ENCODE measurements around the gene SHC2. TPM values are rescaled to one million over a fixed set of nuclear protein-coding genes. Genes with fewer than 3 reads are reported as not detected.
A peak's percentile ranks its signal among the peaks of the same experiment; 100 is the strongest.
"Not testable (repeated sequence)": the region's sequence is repeated elsewhere in the genome, so short reads cannot be mapped to it uniquely, and the experiment has no call there.

Gene SHC2
- polyA plus RNA-seq, 1 donor from 2014 or later: not detected

DNA sequence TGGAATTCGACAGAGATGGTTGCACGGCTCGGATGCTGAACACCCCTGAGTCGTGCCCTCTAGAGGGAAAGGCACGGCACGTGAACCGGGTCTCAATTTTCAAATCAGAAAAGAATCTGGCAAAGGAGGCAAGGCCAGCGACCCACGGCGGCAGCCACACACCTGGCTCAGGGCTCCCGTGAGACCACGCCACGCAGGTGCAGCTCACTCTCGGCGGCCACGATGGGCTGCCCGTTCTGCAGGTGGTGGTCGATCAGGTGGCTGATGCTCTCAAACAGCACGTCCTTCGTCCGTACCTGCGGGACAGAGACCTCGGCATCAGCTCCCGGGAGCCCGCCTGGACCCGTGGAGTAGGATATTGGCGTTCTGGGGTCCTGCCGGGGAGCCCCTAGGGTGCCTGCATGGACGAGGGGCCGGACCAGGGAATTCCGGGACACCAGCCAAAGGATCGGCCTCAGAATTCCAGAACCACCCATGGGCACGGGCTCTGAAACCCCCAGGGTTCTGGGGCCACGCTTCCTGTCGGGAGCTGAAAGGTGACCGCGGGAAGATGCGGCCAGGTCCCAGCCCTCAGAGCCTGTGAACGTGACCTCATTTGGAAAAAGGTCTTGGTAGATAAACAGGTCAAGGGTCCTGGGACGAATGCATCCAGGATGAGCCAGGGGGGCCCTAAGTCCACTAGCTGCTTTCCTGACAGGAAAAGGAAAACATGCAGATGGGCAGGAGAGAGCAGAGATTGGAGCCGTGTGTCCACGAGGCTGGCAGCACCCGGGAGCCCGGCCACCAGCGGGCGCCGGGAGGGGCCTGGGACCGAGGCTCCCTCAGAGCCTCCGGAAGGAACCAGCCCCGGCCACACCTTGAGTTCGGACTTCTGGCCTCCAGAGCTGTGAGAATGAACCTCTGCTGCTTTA, 41.8 kb downstream of the SHC2 start:
- H3K9me3 Mint-ChIP-seq: no peaks in the 10 kb centered on the region
- peaks cover 1% of the 10 kb centered on the region for H3K27me3 Mint-ChIP-seq
- H3K4me3 Mint-ChIP-seq: no peak overlapping the region
- no peak overlapping the region for H3K27ac Mint-ChIP-seq
- no peaks in the 10 kb centered on the region for H3K36me3 Mint-ChIP-seq
- no peaks in the 10 kb centered on the region for H3K4me1 Mint-ChIP-seq

- Mint-ChIP-seq H3K36me3 (no peaks in the 10 kb centered on the region), H3K4me1 (no peaks in the 10 kb centered on the region), H3K9me3 (no peaks in the 10 kb centered on the region), H3K27me3 (peaks cover under 1% of the 10 kb centered on the region), H3K27ac (no peak overlapping the region), H3K4me3 (no peak overlapping the region)
Observed at GRCh38 chr19:416416-416815, 44.4 kb downstream of the SHC2 start.

DNA sequence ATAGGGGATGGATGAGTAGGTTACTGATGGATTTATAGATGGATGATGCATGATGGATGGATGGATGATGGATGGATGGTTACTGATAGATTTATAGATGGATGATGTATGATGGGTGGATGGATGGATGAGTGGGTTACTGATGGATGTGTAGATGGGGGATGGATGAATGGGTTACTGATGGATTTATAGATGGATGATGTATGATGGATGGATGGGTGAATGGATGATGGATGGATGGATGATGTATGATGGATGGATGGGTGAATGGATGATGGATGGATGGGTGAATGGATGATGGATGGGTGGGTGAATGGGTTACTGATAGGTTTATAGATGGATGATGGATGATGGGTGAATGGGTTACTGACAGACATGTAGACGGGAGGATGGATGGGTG, 45.5 kb downstream of the SHC2 start:
- Mint-ChIP-seq H3K4me3 (no peak overlapping the region), H3K36me3 (no peaks in the 10 kb centered on the region), H3K9me3 (no peaks in the 10 kb centered on the region), H3K27me3 (peaks cover under 1% of the 10 kb centered on the region), H3K4me1 (no peaks in the 10 kb centered on the region), H3K27ac (no peak overlapping the region)

DNA sequence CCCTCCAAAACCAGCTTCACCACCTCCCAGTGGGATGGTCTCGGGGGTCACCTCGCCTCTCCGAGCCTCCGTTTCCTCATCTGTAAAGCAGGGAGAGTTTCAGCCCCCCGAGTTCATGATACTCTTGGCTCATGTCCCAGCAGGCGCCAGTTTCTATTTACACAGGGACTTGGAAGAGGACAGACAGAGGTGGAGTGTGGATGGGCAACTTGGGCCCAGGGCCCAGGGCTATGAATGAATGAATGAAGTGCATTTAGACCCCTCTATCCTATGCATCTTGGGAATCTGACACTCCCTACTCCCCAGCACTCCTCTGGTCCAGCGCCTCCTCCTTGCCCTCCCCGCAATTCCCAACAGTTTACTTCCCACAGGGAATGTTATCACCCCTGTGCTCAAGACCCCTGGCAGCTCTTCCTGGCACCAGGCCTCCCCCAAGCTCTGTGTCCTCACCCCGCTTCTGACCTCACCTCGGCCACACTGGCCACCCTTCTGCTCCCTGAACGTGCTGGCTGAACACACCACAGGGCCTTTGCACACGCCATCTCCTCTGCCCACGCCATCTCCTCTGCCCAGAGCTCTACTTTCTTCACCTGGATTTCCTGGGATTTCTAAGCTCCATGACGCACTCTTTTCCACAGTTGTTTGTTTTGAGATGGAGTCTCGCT, 46.9 kb downstream of the SHC2 start:
- H3K4me1 Mint-ChIP-seq: peaks cover 0 to 6% (median 3%) of the 10 kb centered on the region in 3 donors
- H3K27ac Mint-ChIP-seq: no peak overlapping the region
- H3K27me3 Mint-ChIP-seq: peaks cover 11% of the 10 kb centered on the region
- H3K4me3 Mint-ChIP-seq: no peak overlapping the region
- H3K36me3 Mint-ChIP-seq: peaks cover 1% of the 10 kb centered on the region
- no peaks in the 10 kb centered on the region for H3K9me3 Mint-ChIP-seq

DNA sequence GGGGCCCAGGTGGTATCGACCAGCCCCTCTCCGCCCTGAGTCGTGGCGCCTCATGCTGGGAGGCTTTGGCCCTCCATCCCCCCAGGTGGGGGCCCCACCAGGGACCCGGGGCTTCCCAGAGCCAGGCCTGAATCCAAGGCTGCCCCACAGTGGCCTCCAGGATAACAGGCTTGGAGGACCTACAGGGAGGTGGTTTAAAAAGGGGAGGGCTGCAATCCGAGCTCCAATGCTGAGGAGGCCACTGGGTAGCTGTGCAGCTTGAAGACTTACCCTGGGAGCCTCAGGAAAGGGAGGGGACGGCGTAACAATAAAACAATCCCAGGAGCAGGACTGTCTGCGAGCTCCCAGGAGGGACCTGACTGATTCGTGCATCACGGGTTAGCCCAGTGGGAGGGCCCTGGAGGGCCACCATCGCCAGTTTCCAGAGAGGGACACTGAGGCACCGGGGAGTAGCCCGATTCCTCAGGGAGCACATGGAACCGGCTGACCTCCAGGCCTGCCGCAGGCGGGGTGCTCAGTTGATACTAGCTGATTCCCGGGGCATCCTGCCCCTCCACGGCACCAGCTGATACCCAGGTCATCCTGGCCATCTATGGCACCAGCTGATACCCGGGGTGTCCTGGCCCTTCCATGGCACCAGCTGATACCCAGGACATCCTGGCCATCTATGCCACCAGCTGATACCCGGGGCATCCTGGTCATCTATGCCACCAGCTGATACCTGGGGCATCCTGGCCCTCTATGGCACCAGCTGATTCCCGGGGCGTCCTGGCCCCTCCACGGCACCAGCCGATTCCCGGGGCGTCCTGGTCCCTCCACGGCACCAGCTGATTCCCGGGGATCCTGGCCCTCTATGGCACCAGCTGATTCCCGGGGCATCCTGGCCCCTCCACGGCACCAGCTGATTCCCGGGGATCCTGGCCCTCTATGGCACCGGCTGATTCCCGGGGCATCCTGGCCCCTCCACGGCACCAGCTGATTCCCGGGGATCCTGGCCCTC, 48.2 kb downstream of the SHC2 start:
- Mint-ChIP-seq H3K27me3 (peaks cover 11% of the 10 kb centered on the region), H3K9me3 (no peaks in the 10 kb centered on the region), H3K4me1 (peaks cover 0 to 6% (median 3%) of the 10 kb centered on the region in 3 donors), H3K4me3 (no peak overlapping the region), H3K27ac (no peak overlapping the region), H3K36me3 (peaks cover 1% of the 10 kb centered on the region)

DNA sequence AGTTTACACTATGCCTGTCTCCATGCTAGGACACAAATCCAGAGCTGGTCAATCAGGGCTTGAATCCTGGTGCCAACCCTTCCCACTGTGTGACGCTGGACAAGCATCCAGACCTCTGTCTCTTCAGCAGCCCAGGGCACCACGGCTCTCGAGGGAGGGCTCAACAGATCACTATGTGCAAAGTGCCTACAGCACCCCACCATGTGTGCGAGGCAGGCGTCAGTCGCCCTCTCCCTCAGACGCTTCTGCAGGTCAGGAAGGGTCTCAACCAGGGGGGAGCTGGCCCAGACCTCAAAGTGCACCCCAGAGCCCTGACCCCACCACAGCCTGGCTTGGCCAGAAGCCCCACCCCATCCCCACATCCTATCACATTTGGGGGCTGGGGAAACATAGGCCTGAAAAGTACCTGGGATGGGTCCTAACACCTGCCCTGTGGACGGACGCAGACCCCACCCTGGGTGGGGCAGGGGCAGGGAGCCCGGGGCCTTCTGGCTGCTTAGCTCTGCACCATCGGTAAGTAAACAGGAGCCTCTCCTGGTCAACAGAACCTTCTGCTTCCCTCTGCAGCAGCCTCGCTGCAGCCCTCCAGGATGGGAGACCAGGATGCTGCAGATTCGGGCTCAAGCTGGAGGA, 49.0 kb downstream of the SHC2 start:
- peaks cover 0 to 6% (median 3%) of the 10 kb centered on the region in 3 donors for H3K4me1 Mint-ChIP-seq
- peaks cover 11% of the 10 kb centered on the region for H3K27me3 Mint-ChIP-seq
- H3K27ac Mint-ChIP-seq: no peak overlapping the region
- peaks cover 1% of the 10 kb centered on the region for H3K36me3 Mint-ChIP-seq
- no peaks in the 10 kb centered on the region for H3K9me3 Mint-ChIP-seq
- H3K4me3 Mint-ChIP-seq: peak overlapping the region in 1 of 4 donors; percentile 32

GRCh38 chr19:411121-411722, 49.6 kb downstream of the SHC2 start:
- peaks cover 11% of the 10 kb centered on the region for H3K27me3 Mint-ChIP-seq
- not testable (repeated sequence) for H3K4me1 Mint-ChIP-seq, H3K9me3 Mint-ChIP-seq, H3K27ac Mint-ChIP-seq, H3K36me3 Mint-ChIP-seq
- H3K4me3 Mint-ChIP-seq: peak overlapping the region in 1 of 4 donors; percentile 32

DNA sequence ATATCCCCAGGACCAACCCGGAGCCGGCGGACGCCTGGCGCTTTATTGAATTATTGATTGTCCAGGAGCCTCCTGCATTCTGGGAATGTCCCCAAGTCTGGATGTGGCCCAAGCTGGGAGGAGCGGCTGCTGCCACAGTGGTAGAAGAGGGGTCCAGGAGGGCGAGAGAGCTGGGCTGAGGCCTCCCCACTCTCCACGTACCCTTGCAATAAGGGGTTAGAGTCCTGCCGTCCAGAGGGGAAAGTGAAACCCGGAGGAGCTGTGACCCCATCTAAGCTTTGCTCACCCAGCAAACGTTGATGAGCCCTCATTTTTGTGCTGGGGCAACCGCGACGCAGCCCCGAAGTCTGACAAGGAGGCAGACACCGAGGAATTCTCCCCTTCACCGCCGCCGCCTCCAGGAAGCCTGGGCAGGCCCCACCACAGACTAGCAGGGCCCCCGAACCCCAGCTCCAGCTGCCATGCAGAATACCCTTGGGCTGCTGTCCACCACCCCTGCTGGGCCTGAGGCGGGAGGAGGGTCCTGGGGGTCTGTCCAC, 50.5 kb downstream of the SHC2 start:
- Mint-ChIP-seq H3K4me1 (peaks cover 0 to 6% (median 3%) of the 10 kb centered on the region in 3 donors), H3K4me3 (peak overlapping the region in 1 of 4 donors; percentile 37), H3K36me3 (peaks cover 1% of the 10 kb centered on the region), H3K9me3 (no peaks in the 10 kb centered on the region), H3K27me3 (peaks cover 16% of the 10 kb centered on the region), H3K27ac (no peak overlapping the region)

GRCh38 chr19:409516-410242, 51.2 kb downstream of the SHC2 start:
- Mint-ChIP-seq H3K27ac (no peak overlapping the region), H3K4me3 (peak overlapping the region in 3 of 4 donors; percentile 81 to 91 (median 86)), H3K4me1 (peaks cover 0 to 6% (median 3%) of the 10 kb centered on the region in 3 donors), H3K9me3 (no peaks in the 10 kb centered on the region), H3K36me3 (peaks cover 1% of the 10 kb centered on the region), H3K27me3 (peaks cover 18% of the 10 kb centered on the region)

GRCh38 chr19:408902-409515, 51.8 kb downstream of the SHC2 start, which contains the start of gene C2CD4C:
C2CD4C (minus strand) TSS chr19:409147; CDS start chr19:408361, 786 bp downstream.
- no peaks in the 10 kb centered on the region for H3K9me3 Mint-ChIP-seq
- peak within 1 kb of the TSS in 3 of 4 donors; percentile 81 to 91 (median 86) for H3K4me3 Mint-ChIP-seq
- H3K27ac Mint-ChIP-seq: no peak within 1 kb of the TSS
- peaks cover 0 to 6% (median 3%) of the 10 kb centered on the region in 3 donors for H3K4me1 Mint-ChIP-seq
- H3K27me3 Mint-ChIP-seq: peaks cover 18% of the 10 kb centered on the region
- H3K36me3 Mint-ChIP-seq: peaks cover 1% of the 10 kb centered on the region

DNA sequence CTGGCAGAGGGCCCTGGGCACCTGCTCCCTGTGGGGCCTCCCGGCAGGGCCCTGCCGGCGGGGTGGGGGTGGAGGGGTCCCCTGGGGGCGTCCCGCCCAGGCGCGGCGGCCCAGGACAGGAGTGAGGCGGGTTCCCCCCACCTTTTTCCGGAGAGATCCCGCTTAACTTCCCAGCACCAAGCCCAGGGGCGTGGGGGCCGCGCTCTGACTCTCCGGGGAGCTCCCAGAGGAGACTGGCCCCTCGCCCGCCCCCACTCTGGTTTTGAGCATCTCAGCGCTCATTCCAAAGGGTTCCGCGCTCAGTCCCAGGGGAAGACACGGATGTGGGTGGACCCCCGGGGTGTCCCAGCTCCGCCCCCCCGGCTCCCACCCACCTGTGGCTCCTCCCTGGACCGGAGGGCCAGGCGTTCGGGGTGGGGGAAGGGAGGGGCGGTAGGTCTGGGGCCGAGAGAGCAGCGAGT, 52.4 kb downstream of the SHC2 start:
- H3K4me1 Mint-ChIP-seq: peaks cover 0 to 6% (median 3%) of the 10 kb centered on the region in 3 donors
- H3K27me3 Mint-ChIP-seq: peaks cover 18% of the 10 kb centered on the region
- H3K9me3 Mint-ChIP-seq: no peaks in the 10 kb centered on the region
- H3K27ac Mint-ChIP-seq: no peak overlapping the region
- peaks cover 1% of the 10 kb centered on the region for H3K36me3 Mint-ChIP-seq
- H3K4me3 Mint-ChIP-seq: no peak overlapping the region

- Mint-ChIP-seq H3K4me1 (peaks cover 0 to 6% (median 3%) of the 10 kb centered on the region in 3 donors), H3K4me3 (no peak overlapping the region), H3K27ac (no peak overlapping the region), H3K36me3 (peaks cover 1% of the 10 kb centered on the region), H3K27me3 (peaks cover 24% of the 10 kb centered on the region), H3K9me3 (no peaks in the 10 kb centered on the region)
Observed at GRCh38 chr19:407511-408440, 53.1 kb downstream of the SHC2 start.
